HEK293 (cell line): ENCODE results near the gene C21orf91.

Source experiments
- GLIS1 ChIP-seq: fragments of 450-650 bp; formaldehyde crosslinking; IDR thresholded peaks from 2 replicates; pipeline ENCODE4 v1.5.1; 2016; ENCODE audit warnings: missing biosample characterization, missing genetic modification characterization
- GLIS2 ChIP-seq: fragments of 450-650 bp; formaldehyde crosslinking; IDR thresholded peaks from 2 replicates; pipeline ENCODE4 v1.5.1; 2016; ENCODE audit warnings: missing biosample characterization, missing genetic modification characterization
- HOXA7 ChIP-seq: sonication (generic); formaldehyde crosslinking; IDR thresholded peaks from 2 replicates; pipeline ENCODE4 v1.8.1; 2022; ENCODE audit warnings: missing genetic modification reagents, borderline replicate concordance
- YY2 ChIP-seq: fragments of 450-650 bp; formaldehyde crosslinking; IDR thresholded peaks from 2 replicates; pipeline ENCODE4 v1.5.1; 2016; ENCODE audit warnings: missing biosample characterization, missing genetic modification characterization
- ZBTB20 ChIP-seq: fragments of 450-650 bp; formaldehyde crosslinking; IDR thresholded peaks from 2 replicates; pipeline ENCODE4 v1.5.1; 2016; ENCODE audit warnings: missing biosample characterization, missing genetic modification characterization
- ZNF211 ChIP-seq: fragments of 450-650 bp; formaldehyde crosslinking; IDR thresholded peaks from 2 replicates; pipeline ENCODE4 v1.5.1; 2016; ENCODE audit warnings: low read depth, missing biosample characterization, missing genetic modification characterization
- ZNF214 ChIP-seq: fragments of 450-650 bp; formaldehyde crosslinking; IDR thresholded peaks from 2 replicates; pipeline ENCODE4 v1.5.1; 2017; ENCODE audit warnings: missing biosample characterization, mild to moderate bottlenecking, missing genetic modification characterization, borderline replicate concordance
- ZNF223 ChIP-seq: fragments of 450-650 bp; formaldehyde crosslinking; IDR thresholded peaks from 2 replicates; pipeline ENCODE4 v1.5.1; 2016; ENCODE audit warnings: missing biosample characterization, missing genetic modification characterization
- ZNF23 ChIP-seq: fragments of 450-650 bp; formaldehyde crosslinking; IDR thresholded peaks from 2 replicates; pipeline ENCODE4 v1.5.1; 2016; ENCODE audit warnings: missing biosample characterization, missing genetic modification characterization, borderline replicate concordance
- ZNF292 ChIP-seq: fragments of 450-650 bp; formaldehyde crosslinking; IDR thresholded peaks from 2 replicates; pipeline ENCODE4 v1.5.1; 2016; ENCODE audit warnings: low read depth, missing biosample characterization, missing genetic modification characterization, borderline replicate concordance
- ZNF324 ChIP-seq: fragments of 450-650 bp; formaldehyde crosslinking; IDR thresholded peaks from 2 replicates; pipeline ENCODE4 v1.5.1; 2016; ENCODE audit warnings: missing biosample characterization, missing genetic modification characterization
- ZNF350 ChIP-seq: fragments of 450-650 bp; formaldehyde crosslinking; IDR thresholded peaks from 2 replicates; pipeline ENCODE4 v1.5.0; 2017; ENCODE audit warnings: missing biosample characterization, mild to moderate bottlenecking, missing genetic modification characterization
- ZNF426 ChIP-seq: fragments of 450-650 bp; formaldehyde crosslinking; IDR thresholded peaks from 2 replicates; pipeline ENCODE4 v1.5.1; 2017; ENCODE audit warnings: missing biosample characterization, missing genetic modification characterization, mild to moderate bottlenecking, inconsistent platforms, moderate library complexity
- ZNF514 ChIP-seq: fragments of 450-650 bp; formaldehyde crosslinking; IDR thresholded peaks from 2 replicates; pipeline ENCODE4 v1.5.1; 2016; ENCODE audit warnings: missing biosample characterization, missing genetic modification characterization
- ZNF521 ChIP-seq: fragments of 450-650 bp; formaldehyde crosslinking; IDR thresholded peaks from 2 replicates; pipeline ENCODE4 v1.5.1; 2017; ENCODE audit warnings: missing biosample characterization, mild to moderate bottlenecking, missing genetic modification characterization
- ZNF529 ChIP-seq: fragments of 450-650 bp; formaldehyde crosslinking; IDR thresholded peaks from 2 replicates; pipeline ENCODE4 v1.5.1; 2017; ENCODE audit warnings: missing genetic modification characterization, missing biosample characterization; ENCODE audit not compliant: insufficient replicate concordance
- ZNF571 ChIP-seq: fragments of 450-650 bp; formaldehyde crosslinking; IDR thresholded peaks from 2 replicates; pipeline ENCODE4 v1.5.0; 2017; ENCODE audit warnings: missing biosample characterization, missing genetic modification characterization
- ZNF585B ChIP-seq: fragments of 450-650 bp; formaldehyde crosslinking; IDR thresholded peaks from 2 replicates; pipeline ENCODE4 v1.5.1; 2016; ENCODE audit warnings: missing biosample characterization, missing genetic modification characterization
- ZNF776 ChIP-seq: fragments of 450-650 bp; formaldehyde crosslinking; IDR thresholded peaks from 2 replicates; pipeline ENCODE4 v1.5.0; 2017; ENCODE audit warnings: missing biosample characterization, missing genetic modification characterization, borderline replicate concordance
- ZNF785 ChIP-seq: fragments of 450-650 bp; formaldehyde crosslinking; IDR thresholded peaks from 2 replicates; pipeline ENCODE4 v1.5.1; 2016; ENCODE audit warnings: missing biosample characterization, missing genetic modification characterization
- ZNF792 ChIP-seq: fragments of 450-650 bp; formaldehyde crosslinking; IDR thresholded peaks from 2 replicates; pipeline ENCODE4 v1.5.1; 2016; ENCODE audit warnings: missing biosample characterization, missing genetic modification characterization
- ZSCAN16 ChIP-seq: fragments of 450-650 bp; formaldehyde crosslinking; IDR thresholded peaks from 2 replicates; pipeline ENCODE4 v1.5.1; 2016; ENCODE audit warnings: missing biosample characterization, missing genetic modification characterization
- TF ChIP-seq, protein P1 (sequence below): fragments of 450-650 bp; formaldehyde crosslinking; IDR thresholded peaks from 2 replicates; pipeline ENCODE4 v1.5.1; 2016; ENCODE audit warnings: missing biosample characterization, missing genetic modification characterization, low read depth
- TF ChIP-seq, protein P2 (sequence below): fragments of 450-650 bp; formaldehyde crosslinking; IDR thresholded peaks from 2 replicates; pipeline ENCODE4; 2016; ENCODE audit warnings: missing biosample characterization, missing genetic modification characterization
- TF ChIP-seq, protein P3 (sequence below): fragments of 450-650 bp; IDR thresholded peaks from 2 replicates; pipeline ENCODE4 v1.5.1; 2018; ENCODE audit warnings: missing biosample characterization, mild to moderate bottlenecking, missing genetic modification characterization
- TF ChIP-seq, protein P4 (sequence below): fragments of 450-650 bp; formaldehyde crosslinking; IDR thresholded peaks from 2 replicates; pipeline ENCODE4 v1.5.1; 2016; ENCODE audit warnings: missing biosample characterization, missing genetic modification characterization
- TF ChIP-seq, protein P5 (sequence below): fragments of 450-650 bp; formaldehyde crosslinking; optimal IDR thresholded peaks from 2 replicates; pipeline ENCODE3; 2016; ENCODE audit warnings: missing biosample characterization, mild to moderate bottlenecking, missing genetic modification characterization
- TF ChIP-seq, protein P6 (sequence below): fragments of 450-650 bp; formaldehyde crosslinking; IDR thresholded peaks from 2 replicates; pipeline ENCODE4 v1.5.1; 2016; ENCODE audit warnings: missing biosample characterization, missing genetic modification characterization

Gene C21orf91

DNA sequence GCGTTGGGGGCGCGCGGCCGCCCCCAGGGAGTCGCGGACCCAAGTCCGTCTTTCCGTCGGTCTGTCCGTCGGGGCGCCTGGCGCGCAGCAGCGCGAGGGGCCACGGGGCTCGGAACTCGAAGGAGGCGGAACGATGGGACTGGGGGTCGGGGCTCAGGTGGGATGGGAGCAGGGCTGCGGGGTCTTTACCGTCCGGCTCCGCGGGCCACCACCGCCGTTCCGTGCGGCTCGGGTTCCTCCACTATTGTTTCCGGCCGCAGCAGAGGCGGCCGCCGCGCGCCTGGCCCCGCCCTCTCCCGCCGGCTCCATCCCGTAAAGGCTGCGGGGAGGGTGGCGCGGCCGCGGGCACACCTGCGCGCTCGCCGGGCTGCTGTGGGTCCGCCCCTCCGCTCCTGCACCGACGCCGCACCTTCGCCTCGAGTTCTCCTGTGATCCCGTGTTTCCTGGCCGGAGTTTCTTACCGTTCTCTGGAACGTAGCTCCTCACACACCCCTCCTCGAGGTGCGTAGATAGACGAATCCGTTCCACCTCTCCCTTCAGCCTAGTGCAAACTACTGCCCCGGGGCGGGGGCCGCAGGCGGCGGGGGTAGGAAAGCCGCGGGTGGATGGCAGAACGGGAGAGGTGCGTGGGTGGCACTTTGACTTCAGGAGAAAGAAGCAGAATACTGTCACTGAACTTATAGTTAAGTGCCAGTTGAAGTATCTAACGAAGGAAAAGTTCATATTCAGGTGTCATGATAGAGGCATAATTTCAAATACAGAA, at the start of gene C21orf91 (continued):
- TF ChIP-seq ZNF514 (tag by site-specific recombination), result no peak
- no peak for TF ChIP-seq YY2 (tag by site-specific recombination)
- TF ChIP-seq ZNF324 (tag by site-specific recombination), result 0 out of 2 replicates have a peak, but pooled peaks have one; percentile 51
- TF ChIP-seq, protein P1, sequence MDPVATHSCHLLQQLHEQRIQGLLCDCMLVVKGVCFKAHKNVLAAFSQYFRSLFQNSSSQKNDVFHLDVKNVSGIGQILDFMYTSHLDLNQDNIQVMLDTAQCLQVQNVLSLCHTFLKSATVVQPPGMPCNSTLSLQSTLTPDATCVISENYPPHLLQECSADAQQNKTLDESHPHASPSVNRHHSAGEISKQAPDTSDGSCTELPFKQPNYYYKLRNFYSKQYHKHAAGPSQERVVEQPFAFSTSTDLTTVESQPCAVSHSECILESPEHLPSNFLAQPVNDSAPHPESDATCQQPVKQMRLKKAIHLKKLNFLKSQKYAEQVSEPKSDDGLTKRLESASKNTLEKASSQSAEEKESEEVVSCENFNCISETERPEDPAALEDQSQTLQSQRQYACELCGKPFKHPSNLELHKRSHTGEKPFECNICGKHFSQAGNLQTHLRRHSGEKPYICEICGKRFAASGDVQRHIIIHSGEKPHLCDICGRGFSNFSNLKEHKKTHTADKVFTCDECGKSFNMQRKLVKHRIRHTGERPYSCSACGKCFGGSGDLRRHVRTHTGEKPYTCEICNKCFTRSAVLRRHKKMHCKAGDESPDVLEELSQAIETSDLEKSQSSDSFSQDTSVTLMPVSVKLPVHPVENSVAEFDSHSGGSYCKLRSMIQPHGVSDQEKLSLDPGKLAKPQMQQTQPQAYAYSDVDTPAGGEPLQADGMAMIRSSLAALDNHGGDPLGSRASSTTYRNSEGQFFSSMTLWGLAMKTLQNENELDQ (tag by site-specific recombination), result no peak
- TF ChIP-seq ZNF792 (tag by site-specific recombination), result no peak
- no peak for TF ChIP-seq ZNF529 (tag by site-specific recombination)
- TF ChIP-seq ZNF214 (tag by site-specific recombination), result no peak
- TF ChIP-seq, protein P2, sequence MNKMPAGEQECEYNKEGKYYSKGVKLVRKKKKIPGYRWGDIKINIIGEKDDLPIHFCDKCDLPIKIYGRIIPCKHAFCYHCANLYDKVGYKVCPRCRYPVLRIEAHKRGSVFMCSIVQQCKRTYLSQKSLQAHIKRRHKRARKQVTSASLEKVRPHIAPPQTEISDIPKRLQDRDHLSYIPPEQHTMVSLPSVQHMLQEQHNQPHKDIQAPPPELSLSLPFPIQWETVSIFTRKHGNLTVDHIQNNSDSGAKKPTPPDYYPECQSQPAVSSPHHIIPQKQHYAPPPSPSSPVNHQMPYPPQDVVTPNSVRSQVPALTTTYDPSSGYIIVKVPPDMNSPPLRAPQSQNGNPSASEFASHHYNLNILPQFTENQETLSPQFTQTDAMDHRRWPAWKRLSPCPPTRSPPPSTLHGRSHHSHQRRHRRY (tag by site-specific recombination), result no peak
- no peak for TF ChIP-seq ZNF211 (tag by site-specific recombination)
- no peak for TF ChIP-seq ZNF571 (tag by site-specific recombination)
- TF ChIP-seq HOXA7 (CRISPR knock-in tag), result no peak
- no peak for TF ChIP-seq ZBTB20 (tag by site-specific recombination)
- TF ChIP-seq, protein P3, sequence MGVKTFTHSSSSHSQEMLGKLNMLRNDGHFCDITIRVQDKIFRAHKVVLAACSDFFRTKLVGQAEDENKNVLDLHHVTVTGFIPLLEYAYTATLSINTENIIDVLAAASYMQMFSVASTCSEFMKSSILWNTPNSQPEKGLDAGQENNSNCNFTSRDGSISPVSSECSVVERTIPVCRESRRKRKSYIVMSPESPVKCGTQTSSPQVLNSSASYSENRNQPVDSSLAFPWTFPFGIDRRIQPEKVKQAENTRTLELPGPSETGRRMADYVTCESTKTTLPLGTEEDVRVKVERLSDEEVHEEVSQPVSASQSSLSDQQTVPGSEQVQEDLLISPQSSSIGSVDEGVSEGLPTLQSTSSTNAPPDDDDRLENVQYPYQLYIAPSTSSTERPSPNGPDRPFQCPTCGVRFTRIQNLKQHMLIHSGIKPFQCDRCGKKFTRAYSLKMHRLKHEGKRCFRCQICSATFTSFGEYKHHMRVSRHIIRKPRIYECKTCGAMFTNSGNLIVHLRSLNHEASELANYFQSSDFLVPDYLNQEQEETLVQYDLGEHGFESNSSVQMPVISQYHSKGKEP, result no peak
- no peak for TF ChIP-seq GLIS1 (tag by site-specific recombination)
- TF ChIP-seq GLIS2 (tag by site-specific recombination), result peak; percentile 46; the same call in 1 of the 2 replicates
- 0 out of 2 replicates have a peak, but pooled peaks have one; percentile 14 for TF ChIP-seq ZNF350 (tag by site-specific recombination)
- TF ChIP-seq ZNF776 (tag by site-specific recombination), result no peak
- TF ChIP-seq ZNF23 (tag by site-specific recombination), result no peak
- TF ChIP-seq, protein P4, sequence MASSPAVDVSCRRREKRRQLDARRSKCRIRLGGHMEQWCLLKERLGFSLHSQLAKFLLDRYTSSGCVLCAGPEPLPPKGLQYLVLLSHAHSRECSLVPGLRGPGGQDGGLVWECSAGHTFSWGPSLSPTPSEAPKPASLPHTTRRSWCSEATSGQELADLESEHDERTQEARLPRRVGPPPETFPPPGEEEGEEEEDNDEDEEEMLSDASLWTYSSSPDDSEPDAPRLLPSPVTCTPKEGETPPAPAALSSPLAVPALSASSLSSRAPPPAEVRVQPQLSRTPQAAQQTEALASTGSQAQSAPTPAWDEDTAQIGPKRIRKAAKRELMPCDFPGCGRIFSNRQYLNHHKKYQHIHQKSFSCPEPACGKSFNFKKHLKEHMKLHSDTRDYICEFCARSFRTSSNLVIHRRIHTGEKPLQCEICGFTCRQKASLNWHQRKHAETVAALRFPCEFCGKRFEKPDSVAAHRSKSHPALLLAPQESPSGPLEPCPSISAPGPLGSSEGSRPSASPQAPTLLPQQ (tag by site-specific recombination), result peak; percentile 26; the same call in 1 of the 2 replicates
- no peak for TF ChIP-seq ZNF585B (tag by site-specific recombination)
- no peak for TF ChIP-seq ZSCAN16 (tag by site-specific recombination)
- TF ChIP-seq ZNF521 (tag by site-specific recombination), result no peak
- TF ChIP-seq ZNF785, result no peak
- TF ChIP-seq, protein P5, sequence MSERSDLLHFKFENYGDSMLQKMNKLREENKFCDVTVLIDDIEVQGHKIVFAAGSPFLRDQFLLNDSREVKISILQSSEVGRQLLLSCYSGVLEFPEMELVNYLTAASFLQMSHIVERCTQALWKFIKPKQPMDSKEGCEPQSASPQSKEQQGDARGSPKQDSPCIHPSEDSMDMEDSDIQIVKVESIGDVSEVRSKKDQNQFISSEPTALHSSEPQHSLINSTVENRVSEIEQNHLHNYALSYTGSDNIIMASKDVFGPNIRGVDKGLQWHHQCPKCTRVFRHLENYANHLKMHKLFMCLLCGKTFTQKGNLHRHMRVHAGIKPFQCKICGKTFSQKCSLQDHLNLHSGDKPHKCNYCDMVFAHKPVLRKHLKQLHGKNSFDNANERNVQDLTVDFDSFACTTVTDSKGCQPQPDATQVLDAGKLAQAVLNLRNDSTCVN, result peak; percentile 54
- TF ChIP-seq, protein P6, sequence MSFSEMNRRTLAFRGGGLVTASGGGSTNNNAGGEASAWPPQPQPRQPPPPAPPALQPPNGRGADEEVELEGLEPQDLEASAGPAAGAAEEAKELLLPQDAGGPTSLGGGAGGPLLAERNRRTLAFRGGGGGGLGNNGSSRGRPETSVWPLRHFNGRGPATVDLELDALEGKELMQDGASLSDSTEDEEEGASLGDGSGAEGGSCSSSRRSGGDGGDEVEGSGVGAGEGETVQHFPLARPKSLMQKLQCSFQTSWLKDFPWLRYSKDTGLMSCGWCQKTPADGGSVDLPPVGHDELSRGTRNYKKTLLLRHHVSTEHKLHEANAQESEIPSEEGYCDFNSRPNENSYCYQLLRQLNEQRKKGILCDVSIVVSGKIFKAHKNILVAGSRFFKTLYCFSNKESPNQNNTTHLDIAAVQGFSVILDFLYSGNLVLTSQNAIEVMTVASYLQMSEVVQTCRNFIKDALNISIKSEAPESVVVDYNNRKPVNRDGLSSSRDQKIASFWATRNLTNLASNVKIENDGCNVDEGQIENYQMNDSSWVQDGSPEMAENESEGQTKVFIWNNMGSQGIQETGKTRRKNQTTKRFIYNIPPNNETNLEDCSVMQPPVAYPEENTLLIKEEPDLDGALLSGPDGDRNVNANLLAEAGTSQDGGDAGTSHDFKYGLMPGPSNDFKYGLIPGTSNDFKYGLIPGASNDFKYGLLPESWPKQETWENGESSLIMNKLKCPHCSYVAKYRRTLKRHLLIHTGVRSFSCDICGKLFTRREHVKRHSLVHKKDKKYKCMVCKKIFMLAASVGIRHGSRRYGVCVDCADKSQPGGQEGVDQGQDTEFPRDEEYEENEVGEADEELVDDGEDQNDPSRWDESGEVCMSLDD, result no peak
- no peak for TF ChIP-seq ZNF223 (tag by site-specific recombination)
- no peak for TF ChIP-seq ZNF426 (tag by site-specific recombination)
- no peak for TF ChIP-seq ZNF292 (tag by site-specific recombination)
